ENCODE measurements around the gene PER1.

DNA sequence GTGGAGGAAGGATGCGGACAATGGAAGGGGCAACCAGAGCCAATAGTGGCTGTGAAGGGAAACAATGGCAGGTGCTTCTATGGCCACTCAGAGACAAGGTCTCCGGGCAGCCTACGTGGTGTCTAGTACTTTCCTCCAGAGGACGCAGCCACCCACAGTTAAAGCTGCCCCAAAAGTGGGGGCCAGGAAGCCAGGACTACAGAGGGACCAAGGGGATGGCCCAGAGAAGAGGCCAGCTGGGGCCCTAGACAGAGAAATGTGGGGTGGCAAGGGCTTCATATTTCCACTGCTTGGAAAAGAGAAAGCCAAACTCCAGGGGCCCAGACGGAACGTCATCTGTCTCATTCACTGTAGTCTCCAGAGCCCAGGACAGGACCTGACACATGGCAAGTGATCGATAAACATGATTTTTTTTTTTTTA, 837 bp upstream of the PER1 start:
- TF ChIP-seq, protein P1, sequence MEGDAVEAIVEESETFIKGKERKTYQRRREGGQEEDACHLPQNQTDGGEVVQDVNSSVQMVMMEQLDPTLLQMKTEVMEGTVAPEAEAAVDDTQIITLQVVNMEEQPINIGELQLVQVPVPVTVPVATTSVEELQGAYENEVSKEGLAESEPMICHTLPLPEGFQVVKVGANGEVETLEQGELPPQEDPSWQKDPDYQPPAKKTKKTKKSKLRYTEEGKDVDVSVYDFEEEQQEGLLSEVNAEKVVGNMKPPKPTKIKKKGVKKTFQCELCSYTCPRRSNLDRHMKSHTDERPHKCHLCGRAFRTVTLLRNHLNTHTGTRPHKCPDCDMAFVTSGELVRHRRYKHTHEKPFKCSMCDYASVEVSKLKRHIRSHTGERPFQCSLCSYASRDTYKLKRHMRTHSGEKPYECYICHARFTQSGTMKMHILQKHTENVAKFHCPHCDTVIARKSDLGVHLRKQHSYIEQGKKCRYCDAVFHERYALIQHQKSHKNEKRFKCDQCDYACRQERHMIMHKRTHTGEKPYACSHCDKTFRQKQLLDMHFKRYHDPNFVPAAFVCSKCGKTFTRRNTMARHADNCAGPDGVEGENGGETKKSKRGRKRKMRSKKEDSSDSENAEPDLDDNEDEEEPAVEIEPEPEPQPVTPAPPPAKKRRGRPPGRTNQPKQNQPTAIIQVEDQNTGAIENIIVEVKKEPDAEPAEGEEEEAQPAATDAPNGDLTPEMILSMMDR (IDR thresholded peaks at IDR 0.05), result no peak
- TF ChIP-seq POLR2A (IDR thresholded peaks at IDR 0.05), result no peak

All from gastroesophageal sphincter (tissue), 3 donors.